Measurements from ENCODE around the gene MAP3K15.
"Not testable (repeated sequence)": the region's sequence is repeated elsewhere in the genome, so short reads cannot be mapped to it uniquely, and the experiment has no call there.

Gene MAP3K15

GRCh38 chrX:19539665-19540064, 24.4 kb upstream of the MAP3K15 start:
- no peak for DNase-seq

GRCh38 chrX:19535476-19535875, 20.2 kb upstream of the MAP3K15 start:
- no peak for DNase-seq

- DNase-seq: no peak
These were observed 17.4 kb upstream of the MAP3K15 start for GRCh38 chrX:19532709-19533108.

GRCh38 chrX:19517965-19518364, 2.7 kb upstream of the MAP3K15 start:
- DNase-seq: no peak

- DNase-seq: no peak
These were observed 352 bp upstream of the MAP3K15 start for GRCh38 chrX:19515615-19516105.

- DNase-seq: no peak
These were observed 1.9 kb downstream of the MAP3K15 start for GRCh38 chrX:19513383-19513782.

- no peak for DNase-seq
These were observed 2.3 kb downstream of the MAP3K15 start for GRCh38 chrX:19512961-19513360.

- DNase-seq: no peak
These were observed 2.9 kb downstream of the MAP3K15 start for GRCh38 chrX:19512359-19512758.

- DNase-seq: not testable (repeated sequence)
These were observed 3.5 kb downstream of the MAP3K15 start for GRCh38 chrX:19511796-19512195.

GRCh38 chrX:19496711-19497110, 18.6 kb downstream of the MAP3K15 start:
- no peak for DNase-seq

- no peak for DNase-seq
These were observed 27.6 kb downstream of the MAP3K15 start for GRCh38 chrX:19487520-19488200.

GRCh38 chrX:19479458-19479857, 35.9 kb downstream of the MAP3K15 start:
- no peak for DNase-seq

GRCh38 chrX:19468383-19468782, 46.9 kb downstream of the MAP3K15 start:
- not testable (repeated sequence) for DNase-seq

- DNase-seq: no peak
These were observed 52.4 kb downstream of the MAP3K15 start for GRCh38 chrX:19462879-19463278.

GRCh38 chrX:19462231-19462630, 53.1 kb downstream of the MAP3K15 start:
- no peak for DNase-seq

GRCh38 chrX:19457662-19458061, 57.6 kb downstream of the MAP3K15 start:
- no peak for DNase-seq

GRCh38 chrX:19448077-19448476, 67.2 kb downstream of the MAP3K15 start:
- DNase-seq: no peak

- DNase-seq: no peak
These were observed 68.9 kb downstream of the MAP3K15 start for GRCh38 chrX:19446397-19446796.

- DNase-seq: not testable (repeated sequence)
These were observed 69.5 kb downstream of the MAP3K15 start for GRCh38 chrX:19445772-19446171.

- DNase-seq: no peak
These were observed 71.3 kb downstream of the MAP3K15 start for GRCh38 chrX:19443869-19444526.

- no peak for DNase-seq
These were observed 74.6 kb downstream of the MAP3K15 start for GRCh38 chrX:19440713-19441112.

GRCh38 chrX:19422661-19423060, 92.6 kb downstream of the MAP3K15 start:
- not testable (repeated sequence) for DNase-seq

- no peak for DNase-seq
These were observed 105.0 kb downstream of the MAP3K15 start for GRCh38 chrX:19410259-19410658.

GRCh38 chrX:19403696-19404095, 111.6 kb downstream of the MAP3K15 start:
- DNase-seq: no peak

- DNase-seq: no peak
These were observed 122.6 kb downstream of the MAP3K15 start for GRCh38 chrX:19392703-19393102.
